Osteocyte (in vitro differentiated cells): ENCODE measurements around the gene ALK. TPM values are rescaled to one million over a fixed set of nuclear protein-coding genes. Genes with fewer than 3 reads are reported as not detected.

Source experiments
- DNase-seq: peaks from one replicate; pipeline ENCODE4 v3.0.0; 2021; ENCODE audit warnings: mixed read lengths; ENCODE audit not compliant: unreplicated experiment; ENCODE audit errors: extremely low spot score
- H3K27ac Mint-ChIP-seq: one replicate; pipeline ENCODE4 v1.8.0; 2021; ENCODE audit warnings: mild to moderate bottlenecking, mixed read lengths; ENCODE audit not compliant: unreplicated experiment
- H3K27me3 Mint-ChIP-seq: one replicate; pipeline ENCODE4 v1.8.0; 2021; ENCODE audit warnings: mixed read lengths; ENCODE audit not compliant: unreplicated experiment
- H3K36me3 Mint-ChIP-seq: one replicate; pipeline ENCODE4 v1.8.0; 2021; ENCODE audit warnings: mixed read lengths; ENCODE audit not compliant: unreplicated experiment
- H3K4me1 Mint-ChIP-seq: one replicate; pipeline ENCODE4 v1.8.0; 2021; ENCODE audit warnings: mixed read lengths; ENCODE audit not compliant: unreplicated experiment
- H3K4me3 Mint-ChIP-seq: one replicate; pipeline ENCODE4 v1.8.0; 2021; ENCODE audit warnings: mild to moderate bottlenecking, moderate library complexity, mixed read lengths; ENCODE audit not compliant: unreplicated experiment
- H3K9me3 Mint-ChIP-seq: one replicate; pipeline ENCODE4 v1.8.0; 2021; ENCODE audit warnings: mixed read lengths; ENCODE audit not compliant: unreplicated experiment
- CTCF ChIP-seq: fragments of 200-600 bp; sonication (generic); IDR thresholded peaks from 2 replicates; pipeline ENCODE4 v1.5.0; 2021; ENCODE audit warnings: antibody characterized with exemption, mild to moderate bottlenecking, moderate library complexity
- total RNA-seq: library from RNA; stranded (reverse); gene quantifications from 2 replicates; pipeline ENCODE4 v1.2.1, GENCODE V29; 2021

The ALK gene
- total RNA-seq, 1 donor from 2014 or later = not detected

- H3K4me3 Mint-ChIP-seq = no peak overlapping the region
- no peak overlapping the region for H3K27ac Mint-ChIP-seq
- peaks cover 5% of the 10 kb centered on the region for H3K9me3 Mint-ChIP-seq
- no peaks in the 10 kb centered on the region for H3K27me3 Mint-ChIP-seq
- H3K36me3 Mint-ChIP-seq = no peaks in the 10 kb centered on the region
- no peak for DNase-seq
- TF ChIP-seq CTCF = no peak
- no peaks in the 10 kb centered on the region for H3K4me1 Mint-ChIP-seq
These were observed 41.9 kb downstream of the ALK start for GRCh38 chr2:29879456-29879855.

- H3K9me3 Mint-ChIP-seq = no peaks in the 10 kb centered on the region
- H3K27me3 Mint-ChIP-seq = no peaks in the 10 kb centered on the region
- H3K27ac Mint-ChIP-seq = no peak overlapping the region
- no peak overlapping the region for H3K4me3 Mint-ChIP-seq
- no peak for TF ChIP-seq CTCF
- DNase-seq = no peak
- H3K4me1 Mint-ChIP-seq = no peaks in the 10 kb centered on the region
- no peaks in the 10 kb centered on the region for H3K36me3 Mint-ChIP-seq
These were observed 42.5 kb downstream of the ALK start for GRCh38 chr2:29878898-29879297.

DNA sequence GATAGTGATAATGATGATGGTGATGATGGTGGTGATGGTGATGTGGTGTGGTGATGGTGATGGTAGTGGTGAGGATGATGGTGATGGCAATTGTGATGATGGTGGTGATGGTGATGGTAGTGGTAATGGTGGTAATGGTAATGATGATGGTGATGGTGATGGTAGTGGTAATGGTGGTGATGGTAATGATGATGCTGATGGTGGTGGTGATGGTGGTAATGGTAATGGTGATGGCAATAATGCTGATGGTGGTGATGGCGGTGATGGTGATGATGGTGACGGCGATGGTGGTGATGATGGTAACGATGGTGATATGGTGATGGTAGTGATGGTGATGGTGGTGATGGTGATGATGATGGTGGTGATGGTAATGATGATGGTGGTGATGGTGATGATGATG, 45.0 kb downstream of the ALK start:
- DNase-seq = peak; percentile 3
- Mint-ChIP-seq H3K27ac (no peak overlapping the region), H3K4me3 (no peak overlapping the region), H3K9me3 (no peaks in the 10 kb centered on the region), H3K4me1 (no peaks in the 10 kb centered on the region), H3K36me3 (no peaks in the 10 kb centered on the region), H3K27me3 (no peaks in the 10 kb centered on the region)
- TF ChIP-seq CTCF = no peak

DNA sequence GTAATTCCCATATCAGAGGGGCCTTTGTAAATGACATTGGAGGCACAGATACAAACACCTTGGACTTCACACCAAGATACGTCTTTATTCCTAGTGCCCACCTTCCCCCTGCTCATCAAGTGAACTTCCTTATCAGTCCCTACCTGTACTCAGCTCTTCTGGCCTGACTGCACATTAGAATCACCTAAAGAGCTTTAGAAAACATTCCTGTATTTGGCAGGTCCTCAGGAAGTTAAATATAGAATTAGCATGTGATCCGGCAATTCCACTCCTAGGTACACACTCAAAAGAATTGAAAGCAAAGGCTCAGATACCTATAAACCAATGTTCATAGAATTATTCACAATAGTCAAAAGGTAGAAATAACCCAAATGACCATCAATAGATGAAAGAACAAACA, 46.6 kb downstream of the ALK start:
- TF ChIP-seq CTCF = no peak
- H3K27me3 Mint-ChIP-seq = no peaks in the 10 kb centered on the region
- H3K36me3 Mint-ChIP-seq = no peaks in the 10 kb centered on the region
- no peaks in the 10 kb centered on the region for H3K4me1 Mint-ChIP-seq
- H3K9me3 Mint-ChIP-seq = no peaks in the 10 kb centered on the region
- no peak overlapping the region for H3K4me3 Mint-ChIP-seq
- H3K27ac Mint-ChIP-seq = no peak overlapping the region
- no peak for DNase-seq

DNA sequence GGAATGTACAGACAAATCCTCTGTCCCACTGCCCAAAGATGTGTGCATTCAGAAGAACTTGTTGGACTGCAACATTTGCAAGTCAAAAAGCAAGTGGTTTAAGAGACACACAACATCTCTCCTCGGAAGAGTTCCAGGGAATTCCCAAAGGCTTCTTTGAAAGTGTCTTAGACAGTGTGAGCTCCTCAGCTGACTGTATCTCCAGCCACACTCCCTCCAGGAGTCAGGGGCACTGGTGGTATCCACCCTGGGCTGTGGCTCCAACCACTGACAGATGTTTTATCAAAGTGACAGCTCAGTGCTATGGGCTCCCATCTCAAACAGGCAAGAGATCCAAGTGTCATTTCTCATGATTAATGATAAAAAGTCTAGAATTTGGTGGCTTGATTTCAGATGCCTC, 48.5 kb downstream of the ALK start:
- Mint-ChIP-seq H3K27me3 (no peaks in the 10 kb centered on the region), H3K4me3 (no peak overlapping the region), H3K27ac (no peak overlapping the region), H3K4me1 (no peaks in the 10 kb centered on the region), H3K36me3 (no peaks in the 10 kb centered on the region), H3K9me3 (no peaks in the 10 kb centered on the region)
- peak; percentile 46 for DNase-seq
- no peak for TF ChIP-seq CTCF
